Keratinocyte (primary cell): ENCODE measurements around the gene MEGF8.

Experiments used
- CTCF ChIP-seq, 3 experiments: IDR thresholded peaks in 1 of 3; conservative IDR thresholded peaks in 1 of 3; optimal IDR thresholded peaks in 1 of 3; 2 replicates in 2 of 3; 3 replicates in 1 of 3; pipeline versions ENCODE3 to v1.5.1; 2011; ENCODE audit warnings: low read length in 3 of 3, mild to moderate bottlenecking in 3 of 3, moderate library complexity in 2 of 3, control low read depth in 1 of 3, inconsistent platforms in 1 of 3; ENCODE audit not compliant: insufficient read depth in 2 of 3; ENCODE audit errors: extremely low read depth in 1 of 3
- EZH2 ChIP-seq: IDR thresholded peaks from one replicate; pipeline ENCODE4 v1.6.1; 2012; ENCODE audit warnings: inconsistent platforms, mild to moderate bottlenecking, low read length, moderate library complexity

GRCh38 chr19:42419309-42419708 is 93.9 kb downstream of the MEGF8 start:
- TF ChIP-seq CTCF (optimal IDR thresholded peaks at IDR 0.05 in 1 of 3, IDR thresholded peaks at IDR 0.05 in 1 of 3, conservative IDR thresholded peaks at IDR 0.05 in 1 of 3; ENCODE audit: extremely low read depth in 1 of 3, insufficient read depth in 2 of 3, low read length in 3 of 3) = no peak
- TF ChIP-seq EZH2 = no peak
